Activated CD8-positive, alpha-beta memory T cell treated with anti-CD3 and anti-CD28 coated beads for 4 hours (primary cell): Measurements from ENCODE around the gene HOXB9.

Experiments used
- DNase-seq, 2 donors: peaks; one replicate each; pipeline ENCODE4 v3.0.0-alpha.2; 2020; ENCODE audit warnings: low read depth in 2 of 2

Gene HOXB9

DNA sequence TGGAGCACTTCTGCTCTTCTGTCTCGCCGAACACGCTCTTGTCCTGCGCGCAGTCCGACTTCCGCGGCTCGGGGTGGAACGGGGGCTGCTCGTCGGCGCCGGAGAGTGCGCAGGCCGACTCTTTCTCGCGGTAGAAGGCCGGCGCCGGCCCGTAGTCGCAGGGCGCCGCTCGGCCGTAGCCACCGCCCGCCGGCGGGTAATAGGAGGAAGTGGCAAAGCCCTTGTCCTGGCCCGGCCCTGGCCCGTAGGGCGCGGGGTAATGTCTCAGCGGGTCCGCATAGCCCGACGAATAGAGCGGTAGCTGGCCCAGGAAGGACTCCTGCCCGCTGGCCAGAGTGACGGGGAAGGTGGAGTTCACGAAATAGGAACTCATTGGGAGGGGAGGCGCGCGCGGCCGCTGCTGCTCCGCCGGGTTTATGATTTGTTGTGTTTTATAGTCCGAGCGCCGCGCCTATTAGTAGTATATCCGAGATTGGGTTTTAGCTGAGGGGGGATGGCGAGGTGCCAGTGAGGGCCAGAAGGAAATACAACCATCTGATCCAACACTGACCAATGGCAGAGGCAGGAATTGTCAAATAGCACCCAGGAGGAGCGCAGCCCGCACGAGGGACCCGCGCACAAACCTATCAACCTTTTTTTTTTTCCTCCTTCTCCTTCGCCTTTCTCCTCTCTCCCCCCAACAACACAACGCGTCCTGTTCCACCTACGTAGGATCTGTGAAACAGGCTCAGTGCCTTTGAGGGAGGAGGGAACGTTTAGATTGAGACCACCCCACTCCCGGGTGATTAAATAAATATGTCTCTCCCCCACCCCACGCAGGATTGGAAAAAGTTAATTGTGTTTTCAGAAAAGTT, 28.2 kb downstream of the HOXB9 start:
- no peak for DNase-seq

DNA sequence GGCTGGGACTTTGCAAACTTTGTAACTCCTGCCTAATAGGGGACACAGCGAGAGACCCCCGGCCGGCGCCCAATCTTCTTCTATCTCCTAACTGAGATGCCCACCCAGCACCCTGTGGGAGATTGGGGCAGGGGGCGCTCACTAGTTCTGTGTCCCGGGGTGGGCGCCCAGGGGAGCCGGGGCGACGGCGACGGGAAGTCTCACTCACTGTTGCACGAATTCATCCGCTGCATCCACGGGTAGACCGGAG, 28.7 kb downstream of the HOXB9 start:
- DNase-seq, result no peak

DNA sequence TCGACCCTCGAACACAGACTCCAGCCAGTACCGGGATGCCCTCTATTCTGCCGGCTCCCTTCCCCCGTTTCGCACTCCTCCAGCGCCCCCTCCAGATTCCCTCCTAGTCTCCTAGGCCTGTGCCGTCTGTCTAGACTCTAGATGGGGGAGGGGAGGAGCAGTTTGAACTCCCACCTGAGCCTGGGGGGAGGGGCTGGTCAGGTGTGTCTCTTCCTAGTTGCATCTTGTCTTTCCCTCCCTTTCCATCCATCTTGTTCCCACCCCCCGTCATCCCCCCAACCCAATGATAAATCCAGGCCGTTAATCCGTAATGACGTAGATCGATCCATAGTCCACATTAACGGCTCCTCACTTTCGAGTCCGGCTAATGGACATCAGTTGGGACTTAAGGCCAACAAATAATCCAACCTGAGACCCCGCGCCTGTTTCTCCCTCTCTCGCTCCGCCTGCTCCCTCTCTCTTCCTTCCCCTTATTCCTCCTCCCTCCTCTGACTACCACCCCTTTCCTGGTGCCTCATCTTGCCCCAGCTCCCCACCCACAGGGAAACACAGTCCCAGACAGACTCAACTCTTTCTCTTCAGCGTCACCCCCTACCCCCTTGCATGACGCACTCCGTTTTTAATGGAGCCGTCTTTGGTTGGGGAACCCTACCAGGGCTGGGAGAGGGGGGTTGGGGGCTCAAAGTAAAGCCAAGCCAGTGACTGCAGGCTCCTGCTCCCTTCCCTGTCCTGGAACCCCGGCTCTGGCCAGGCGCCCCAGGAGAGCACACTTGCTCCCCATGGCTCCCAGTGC, 29.2 kb downstream of the HOXB9 start:
- DNase-seq, result no peak

DNA sequence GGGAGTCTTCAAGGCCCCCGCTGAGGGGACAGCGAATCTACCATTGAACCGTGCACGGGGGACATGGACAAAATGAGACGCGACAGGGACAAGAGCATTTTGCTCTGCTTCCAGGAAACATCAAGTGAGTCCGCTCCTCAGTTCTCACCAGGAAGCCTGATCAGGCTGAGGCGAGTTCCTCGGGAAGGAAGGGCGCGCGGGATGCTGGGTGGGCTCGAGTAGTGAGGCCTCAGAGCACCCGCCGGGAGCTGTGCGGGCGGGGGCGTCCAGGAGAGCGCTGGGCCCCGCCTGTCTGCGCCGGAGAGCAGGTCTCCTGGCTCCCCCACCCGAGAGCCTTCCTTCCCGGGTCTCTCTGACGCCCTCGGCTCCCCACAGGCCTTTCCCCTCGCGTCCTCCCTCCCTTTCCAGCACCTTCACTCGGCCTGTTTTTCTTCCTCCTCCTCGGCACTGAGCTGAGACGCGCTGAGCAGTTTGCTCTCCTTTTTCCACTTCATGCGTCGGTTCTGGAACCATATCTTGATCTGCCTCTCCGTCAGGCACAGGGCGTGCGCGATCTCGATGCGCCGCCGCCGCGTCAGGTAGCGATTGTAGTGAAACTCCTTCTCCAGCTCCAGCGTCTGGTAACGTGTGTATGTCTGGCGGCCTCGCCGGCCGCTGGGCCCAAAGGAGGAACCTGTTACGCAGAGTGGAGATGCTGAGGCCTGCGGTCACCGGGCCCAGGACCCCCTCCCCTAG, 30.0 kb downstream of the HOXB9 start:
- DNase-seq, result no peak

DNA sequence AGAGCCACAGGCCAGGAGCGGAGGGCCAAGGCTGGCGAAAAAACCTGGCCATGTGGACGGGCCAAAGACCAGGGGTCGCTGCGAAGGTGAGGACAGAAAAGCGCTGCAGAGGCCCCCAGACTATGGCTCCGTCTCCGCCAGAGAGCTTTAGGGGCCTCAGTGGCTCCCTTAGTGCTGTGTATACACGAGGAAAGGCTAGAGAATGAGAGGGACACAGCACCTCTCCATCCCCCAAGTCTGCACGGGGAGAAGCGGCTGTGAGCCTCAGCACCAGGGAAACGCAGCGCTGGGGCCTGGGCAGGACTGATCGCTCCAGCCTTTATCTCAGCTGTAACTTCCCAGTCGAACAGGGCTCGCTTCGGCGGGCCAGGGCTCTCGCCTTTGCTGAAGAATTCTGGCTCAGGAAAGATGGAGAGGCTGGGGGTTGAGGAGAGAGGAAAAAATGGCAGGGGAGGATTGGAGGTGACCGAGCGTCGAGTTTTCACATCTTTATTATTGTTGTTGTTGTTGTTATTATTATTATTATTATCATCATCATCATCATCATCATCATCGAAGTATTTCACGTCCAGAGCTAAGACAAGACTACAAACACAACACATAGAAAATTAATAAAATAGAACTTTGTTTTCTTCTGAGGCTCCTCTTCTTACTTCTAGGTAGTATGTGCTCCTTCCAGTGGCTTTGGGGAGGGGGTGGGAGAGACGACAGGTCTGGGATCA, 30.7 kb downstream of the HOXB9 start:
- no peak for DNase-seq

DNA sequence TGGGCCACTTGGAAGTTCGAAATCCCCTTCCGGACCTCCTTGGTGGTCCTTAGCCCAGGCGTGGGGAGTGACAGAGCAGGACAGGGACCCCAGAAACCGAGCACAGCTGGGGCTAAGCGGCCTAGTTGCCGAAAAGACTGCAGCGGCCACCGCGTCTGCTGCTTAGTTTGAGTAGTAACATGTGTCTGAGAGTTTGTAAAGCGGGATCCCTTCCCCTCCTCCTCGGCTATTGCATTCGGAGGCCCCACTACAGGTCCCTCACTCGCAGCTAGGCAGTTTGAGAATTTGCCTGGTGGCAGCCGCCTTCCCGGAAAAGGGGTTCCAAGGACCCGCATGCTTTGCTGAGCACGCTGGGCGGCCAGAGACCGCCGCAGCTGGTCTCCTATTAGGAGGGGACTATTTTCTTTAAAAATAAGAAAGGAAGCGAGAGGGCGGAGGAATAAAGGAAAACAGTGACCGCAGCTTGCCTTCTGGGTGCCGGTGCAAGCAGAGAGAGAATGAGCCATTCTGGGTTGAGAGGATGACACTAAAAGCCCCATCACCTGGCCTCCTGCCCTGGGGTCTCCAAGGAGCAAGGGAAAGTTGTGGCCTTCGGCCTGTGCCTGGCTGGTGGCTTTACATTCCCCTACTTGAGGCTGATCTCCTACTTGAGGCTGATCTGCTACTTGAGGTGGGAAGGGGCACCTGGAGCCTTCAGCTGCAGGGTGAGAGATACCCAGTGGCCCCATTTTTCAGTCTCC, 31.4 kb downstream of the HOXB9 start:
- DNase-seq, result no peak

DNA sequence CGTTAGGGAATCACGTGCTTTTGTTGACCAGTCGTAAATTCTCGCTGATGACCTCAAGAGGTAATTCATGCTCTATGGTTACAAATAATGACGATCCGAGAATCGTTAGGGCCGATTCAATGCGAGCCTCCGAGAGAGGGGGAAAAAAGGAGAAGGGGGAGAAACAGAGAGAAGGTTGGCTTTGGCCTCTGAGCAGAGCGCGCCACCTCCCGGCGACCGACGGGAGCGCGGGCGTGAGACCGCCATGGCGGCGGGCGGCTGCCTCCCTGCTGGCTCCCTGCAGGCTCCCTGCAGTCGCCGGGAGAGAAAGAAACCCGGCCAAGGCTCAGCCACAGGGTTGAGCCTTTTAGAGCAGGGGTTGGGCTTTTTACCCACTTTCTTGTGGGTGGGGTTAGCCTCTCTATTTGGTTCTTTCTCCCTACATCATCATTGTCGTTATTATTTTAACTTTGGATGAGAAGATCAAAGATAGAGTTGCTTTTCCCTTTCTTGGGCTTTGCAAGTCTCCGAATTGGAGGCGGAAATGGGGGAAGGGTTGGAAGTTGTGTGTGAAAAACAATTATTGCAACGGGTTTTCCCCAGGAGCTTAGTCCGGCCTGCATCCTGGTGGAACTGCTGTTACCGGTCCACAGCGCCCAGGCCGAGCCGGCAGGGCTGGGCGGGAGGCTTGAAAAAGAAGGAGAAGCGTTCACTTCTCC, 32.2 kb downstream of the HOXB9 start:
- peak in 1 of 2 donors; percentile 61 for DNase-seq

DNA sequence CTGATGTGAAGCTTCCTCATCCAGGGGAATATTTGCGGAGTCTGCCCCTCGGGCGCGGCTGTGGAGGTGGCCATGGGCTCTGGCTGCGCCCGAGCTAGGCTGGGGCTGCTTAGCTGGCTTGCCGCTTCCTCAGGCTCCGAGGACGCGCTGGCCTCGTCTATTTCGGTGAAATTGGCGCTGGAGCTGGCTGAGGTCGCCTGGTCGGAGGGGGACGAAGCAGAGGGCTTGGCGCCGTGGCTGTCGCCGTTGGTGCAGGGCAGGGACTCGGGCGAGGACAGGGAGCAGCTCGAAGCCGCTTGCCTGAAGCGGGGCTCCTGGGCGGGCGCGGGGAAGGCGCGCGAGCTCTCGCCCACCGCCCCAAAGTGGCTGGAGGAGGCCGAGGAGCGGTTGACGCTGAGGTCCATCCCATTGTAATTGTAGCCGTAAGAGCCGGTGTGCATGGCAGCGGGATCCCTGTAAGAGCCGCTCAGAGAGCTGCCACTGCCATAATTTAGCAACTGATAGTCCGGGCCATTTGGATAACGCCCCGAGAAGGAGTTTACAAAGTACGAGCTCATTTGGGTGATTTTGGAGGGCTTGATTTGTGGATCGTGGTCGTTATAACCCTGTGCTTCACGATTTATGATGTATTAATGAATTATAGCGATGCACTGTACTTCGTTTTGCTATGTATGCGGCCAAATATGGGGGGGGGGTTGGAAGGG, 32.9 kb downstream of the HOXB9 start, which contains the start of gene HOXB5:
TSS of gene HOXB5 (minus strand) at position 654 of the 704 bp plus-strand sequence. CDS start at position 557, 97 bp downstream.
- DNase-seq, result no peak

DNA sequence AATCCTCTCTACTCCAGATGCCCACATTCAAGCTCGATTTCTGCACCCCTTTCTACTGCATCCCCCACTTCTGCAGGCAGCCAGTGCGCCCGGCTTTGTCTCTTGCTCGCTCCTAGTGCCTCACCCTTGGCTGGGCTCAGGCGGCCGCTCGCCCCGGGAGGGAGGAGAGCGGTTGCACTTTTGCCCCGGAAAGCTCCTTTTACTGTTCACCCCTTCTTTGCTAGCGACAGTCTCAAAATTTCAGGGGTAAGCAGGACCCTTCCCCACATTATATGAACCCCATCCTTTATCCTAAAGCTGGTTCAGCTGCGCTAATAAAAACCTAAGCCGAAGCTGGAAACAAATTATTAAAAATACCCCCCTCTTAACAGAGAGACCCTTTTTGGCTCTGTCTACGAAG, 33.6 kb downstream of the HOXB9 start:
- no peak for DNase-seq

DNA sequence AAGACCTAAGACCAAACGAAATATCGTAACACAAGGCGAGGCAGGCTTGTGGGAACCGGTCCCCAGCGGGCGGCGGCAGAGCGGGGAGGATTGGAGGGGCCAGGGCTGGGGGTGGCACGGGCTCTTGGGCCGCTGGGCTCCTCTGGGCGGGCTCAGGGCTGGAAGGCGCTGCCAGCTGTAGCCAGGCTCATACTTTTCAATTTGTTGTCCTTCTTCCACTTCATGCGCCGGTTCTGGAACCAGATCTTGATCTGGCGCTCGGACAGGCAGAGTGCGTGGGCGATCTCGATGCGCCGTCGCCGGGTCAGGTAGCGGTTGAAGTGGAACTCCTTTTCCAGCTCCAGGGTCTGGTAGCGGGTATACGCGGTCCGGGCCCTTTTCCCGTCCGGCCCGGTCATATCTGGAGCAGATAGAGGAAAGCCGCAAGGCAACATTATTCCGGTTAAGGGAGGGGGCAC, 34.1 kb downstream of the HOXB9 start:
- DNase-seq, result no peak

DNA sequence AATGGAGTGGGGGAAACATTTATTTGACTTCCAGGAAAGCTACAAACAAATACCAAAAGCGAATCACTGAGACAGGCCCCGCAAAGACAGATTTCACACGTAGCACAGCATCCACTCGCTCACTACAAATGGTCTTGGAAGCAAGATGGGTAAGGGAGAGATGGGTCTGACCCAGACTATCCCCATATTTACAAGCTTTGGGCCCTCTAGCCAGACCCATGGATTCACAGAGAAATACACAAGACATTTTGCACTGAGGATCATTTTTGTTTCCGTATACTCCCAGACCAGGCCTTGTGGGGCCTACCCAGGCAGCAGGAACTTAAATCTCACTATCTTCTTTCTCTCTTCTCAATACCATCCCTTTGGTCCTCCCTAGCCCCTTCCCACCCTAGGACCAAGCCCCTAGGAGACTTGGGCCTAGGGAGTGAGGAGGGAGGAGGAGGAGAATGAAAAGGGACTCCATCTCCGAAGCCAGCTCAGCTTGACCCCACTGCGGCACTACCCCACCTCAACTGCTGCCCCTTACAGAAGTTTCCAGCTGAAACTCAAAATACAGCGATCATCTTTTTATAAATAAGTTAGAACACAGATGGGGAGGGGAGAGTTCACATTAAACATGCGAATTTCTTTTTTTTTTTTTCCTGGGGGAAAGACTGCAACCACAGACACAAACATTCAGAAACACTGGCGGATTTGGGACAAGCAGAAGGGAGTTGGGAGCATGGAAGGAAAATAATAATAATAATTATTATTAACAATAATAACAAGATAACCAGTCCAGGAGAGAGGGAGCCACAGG, 34.7 kb downstream of the HOXB9 start:
- no peak for DNase-seq

DNA sequence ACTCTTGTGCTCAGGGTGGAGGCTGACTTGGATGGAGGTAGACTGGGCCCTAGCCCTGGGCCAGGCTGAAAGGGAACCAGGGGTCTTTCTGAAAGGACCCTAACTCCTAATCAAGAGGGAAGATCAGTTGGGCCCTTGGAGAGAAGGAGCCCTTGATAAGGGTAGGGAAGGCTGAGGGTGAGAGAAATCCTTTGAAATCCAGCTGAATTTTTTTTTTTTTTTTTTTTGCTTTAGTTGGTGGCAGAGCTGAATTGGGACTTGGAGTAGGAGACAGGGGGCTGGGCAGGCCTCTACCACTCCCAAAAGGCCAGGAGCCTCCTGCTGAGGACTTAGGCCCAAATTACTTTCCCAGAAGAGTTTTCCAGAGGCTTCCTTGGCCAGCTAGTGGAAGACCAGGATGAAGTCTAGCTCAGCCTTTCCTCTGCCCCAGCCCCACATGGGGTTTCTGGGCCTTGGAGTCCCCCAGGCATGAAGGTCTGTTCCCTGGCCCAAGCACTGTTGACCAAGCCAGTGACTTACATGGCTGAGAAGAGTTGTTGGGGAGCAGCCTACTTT, 35.5 kb downstream of the HOXB9 start:
- DNase-seq, result no peak

DNA sequence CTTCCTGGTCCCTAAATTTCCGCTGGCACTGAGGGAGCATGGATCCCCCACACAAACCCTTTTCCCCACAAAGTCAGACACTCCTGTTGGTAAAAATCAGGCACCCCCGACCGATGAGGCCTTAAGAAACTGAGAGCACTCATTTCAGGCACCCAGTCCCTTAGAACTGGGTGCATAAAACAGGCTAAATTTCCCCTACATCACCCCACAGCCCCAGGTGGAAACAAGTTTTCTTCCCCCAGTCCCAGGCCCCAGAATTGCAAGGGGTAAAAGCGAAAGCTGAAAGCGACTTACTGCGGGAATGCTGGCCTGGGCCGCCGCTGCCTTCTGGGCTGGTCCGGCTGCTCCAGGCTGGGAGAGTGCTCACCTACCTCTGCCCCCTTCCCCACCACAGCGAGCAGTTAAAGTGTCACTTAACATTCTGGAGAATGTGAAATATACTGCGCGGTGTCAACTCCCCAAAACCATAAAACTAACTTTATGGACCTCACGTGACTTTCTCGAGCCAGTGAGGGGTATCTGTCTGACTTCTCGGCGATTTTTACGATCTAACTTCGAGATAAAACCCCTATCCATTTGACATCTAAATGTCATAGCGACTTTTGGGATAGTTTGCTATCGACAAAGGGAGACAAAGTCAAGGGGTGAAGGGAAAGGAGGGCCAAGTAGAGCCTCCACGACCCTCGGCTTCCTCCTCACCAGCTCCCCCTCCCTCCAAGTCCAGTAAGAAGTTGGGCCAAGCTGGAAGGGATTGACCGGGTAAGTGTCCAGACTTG, 36.1 kb downstream of the HOXB9 start, which contains the start of gene HOXB3:
TSS of gene HOXB3 (minus strand) at position 411 of the 776 bp plus-strand sequence. CDS start 37,767 bp downstream, outside the sequence.
- no peak for DNase-seq

DNA sequence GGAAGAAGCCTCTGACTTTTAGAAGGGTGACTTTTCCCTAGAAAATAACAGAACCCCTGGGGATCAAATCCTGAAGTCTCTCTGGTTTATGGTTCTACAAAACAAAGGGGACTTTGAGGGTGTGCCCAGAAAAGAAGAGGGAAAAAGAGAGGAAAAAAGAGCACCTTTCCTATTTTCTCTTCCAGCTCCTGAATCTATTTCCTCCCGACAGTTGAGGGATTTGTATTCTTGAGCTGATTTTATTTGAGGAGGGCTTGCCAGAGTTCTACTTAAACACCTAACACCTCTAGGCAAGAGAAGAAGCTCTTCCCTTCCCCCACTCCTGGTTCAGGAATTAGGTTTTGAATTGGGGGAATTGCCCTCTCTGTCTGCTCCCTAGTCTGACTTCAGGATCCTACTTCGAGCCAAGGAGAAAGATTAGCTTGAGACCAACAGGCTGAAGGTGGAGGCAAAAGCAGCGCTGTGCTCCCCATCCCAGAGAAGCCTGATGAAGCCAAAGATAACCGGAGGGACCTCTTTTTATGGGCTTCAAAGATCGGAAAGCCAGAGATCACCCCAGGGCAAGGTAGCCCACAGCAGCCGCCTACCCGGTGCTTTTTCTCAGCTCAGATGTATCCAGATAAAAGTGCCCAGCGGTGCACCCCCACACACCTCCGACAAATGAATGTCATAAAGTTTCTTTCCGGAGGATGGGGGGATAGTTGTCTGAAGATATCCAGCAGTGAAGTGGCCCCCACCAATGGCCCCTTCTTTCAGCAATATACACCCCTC, 36.9 kb downstream of the HOXB9 start:
- no peak for DNase-seq

DNA sequence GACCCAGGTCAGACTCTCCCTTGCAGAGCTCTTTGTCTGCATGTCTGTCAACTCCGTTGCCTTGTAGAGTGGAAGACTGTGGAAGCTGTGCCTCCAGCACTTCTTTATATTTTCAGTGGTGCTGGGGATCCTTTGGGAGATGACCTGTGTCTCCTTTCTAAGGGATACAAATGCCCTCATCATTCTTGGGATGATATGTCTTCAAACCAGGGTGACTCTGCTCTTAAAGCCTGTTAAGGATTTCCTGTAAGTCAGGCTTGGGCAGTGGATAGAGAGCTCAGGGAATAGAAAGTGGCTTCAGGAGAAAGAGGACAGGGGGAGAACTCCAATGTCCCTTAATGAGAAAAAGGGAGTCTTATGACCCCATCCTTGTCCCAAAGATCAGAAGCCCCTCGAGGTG, 37.6 kb downstream of the HOXB9 start:
- no peak for DNase-seq

DNA sequence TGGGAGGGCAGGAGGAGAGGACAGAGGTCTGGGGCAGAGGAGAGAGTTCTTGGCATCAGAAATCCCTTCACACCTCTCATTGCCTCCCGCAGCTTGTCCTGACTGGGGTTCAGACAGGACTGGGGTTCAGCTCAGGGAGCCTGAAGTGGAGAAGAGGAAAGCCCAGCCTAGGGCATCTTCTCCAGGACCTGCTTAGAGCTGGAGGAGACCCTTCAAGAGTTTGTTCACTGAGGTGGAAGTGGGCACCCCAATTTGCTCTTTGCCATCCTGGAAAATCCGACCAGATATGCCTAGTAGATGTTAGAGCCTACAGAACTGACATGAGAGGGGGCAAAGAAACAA, 38.1 kb downstream of the HOXB9 start:
- DNase-seq, result no peak
